NCI-H774 (cell line): Measurements from ENCODE around the gene KIDINS220.
"Not testable (repeated sequence)": the region's sequence is repeated elsewhere in the genome, so short reads cannot be mapped to it uniquely, and the experiment has no call there.

Experiments
- DNase-seq: peaks from one replicate; lab custom pipeline; 2025; lab: John Stamatoyannopoulos, UW

KIDINS220 gene

DNA sequence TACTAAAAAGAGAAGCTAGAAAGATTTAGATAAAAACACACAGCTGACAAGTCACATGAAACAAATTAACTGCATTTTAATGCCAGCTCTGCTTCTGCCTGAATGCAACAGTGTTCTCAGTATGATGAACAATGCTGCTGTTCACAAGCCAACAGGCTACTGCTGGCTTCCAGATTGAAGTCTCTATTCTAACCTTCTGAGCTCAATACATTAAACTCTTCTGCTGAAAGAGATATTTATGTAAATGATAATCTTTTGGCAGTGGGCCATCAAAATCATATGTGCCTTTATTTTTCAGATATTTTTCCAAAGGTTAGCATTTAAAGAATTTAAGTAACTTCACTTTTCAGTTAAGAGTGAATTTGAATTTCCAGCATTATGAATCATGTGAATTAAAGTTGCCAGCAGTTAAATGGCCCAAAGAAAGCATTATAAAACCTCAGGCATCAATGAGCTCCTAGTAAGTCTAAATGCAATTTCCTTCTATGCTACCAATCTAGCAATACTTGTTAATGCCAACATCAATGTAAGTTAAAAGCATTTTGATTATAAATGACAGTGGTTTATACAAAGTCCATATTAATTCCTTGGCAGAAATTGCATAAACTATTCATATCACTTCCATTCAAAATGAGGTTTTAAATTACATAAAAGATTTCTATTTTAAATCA is 83.2 kb downstream of the KIDINS220 start:
- DNase-seq, result no peak

DNA sequence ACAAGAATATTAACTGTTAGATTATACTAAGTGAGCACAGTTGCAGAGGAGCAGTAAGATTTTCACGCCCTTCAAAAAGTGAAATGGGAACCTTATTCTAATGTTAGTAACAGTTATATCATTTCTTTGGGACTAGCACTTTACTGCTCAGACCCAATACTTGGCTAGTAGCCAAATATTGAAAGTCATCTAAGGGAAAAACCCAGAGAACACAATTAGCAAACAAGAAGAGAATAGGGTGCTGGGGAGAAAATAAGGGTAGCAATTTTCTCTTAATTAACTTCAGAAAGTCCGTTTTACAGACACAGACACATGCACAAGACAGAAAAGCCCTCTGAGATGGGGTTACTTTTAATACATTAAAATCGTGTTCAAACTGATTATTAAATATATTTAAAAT is 83.8 kb downstream of the KIDINS220 start:
- no peak for DNase-seq

DNA sequence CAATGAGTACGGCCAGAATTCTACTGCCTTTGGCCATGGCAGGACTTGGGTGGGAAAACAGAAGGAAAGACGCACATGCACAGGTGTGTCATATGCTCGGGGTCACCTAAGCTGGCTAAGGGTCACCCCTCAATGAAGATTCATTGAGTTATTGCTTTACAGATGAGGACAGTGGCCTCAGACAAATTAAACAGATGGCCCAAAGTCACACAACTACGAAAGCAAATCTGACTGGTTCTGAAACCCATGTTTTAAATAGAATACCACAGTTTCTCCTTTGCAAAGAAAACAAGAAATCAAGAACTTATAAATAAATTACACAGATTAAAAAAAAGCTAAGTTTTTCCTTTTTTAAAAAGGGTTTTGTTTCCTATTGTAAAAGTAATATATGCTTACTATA is 85.0 kb downstream of the KIDINS220 start:
- no peak for DNase-seq

DNA sequence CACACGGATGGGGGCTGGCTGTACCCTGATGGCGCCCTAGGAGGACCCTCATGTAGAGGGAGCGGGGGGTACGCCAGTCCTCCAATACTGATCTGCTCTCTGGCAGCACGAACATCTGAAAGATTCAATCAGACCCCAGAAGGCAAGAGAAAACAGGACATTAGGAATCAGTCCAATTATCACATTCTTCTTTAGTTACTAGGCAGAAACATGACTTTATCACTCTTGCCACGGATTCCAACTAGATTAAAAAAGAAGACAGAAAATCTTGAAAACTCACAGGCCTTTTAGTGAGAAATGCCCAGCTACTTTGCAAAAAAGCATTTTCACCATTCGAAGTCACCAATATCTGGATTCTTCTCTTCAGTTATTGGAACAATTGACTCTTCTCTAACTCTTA is 87.2 kb downstream of the KIDINS220 start:
- no peak for DNase-seq

DNA sequence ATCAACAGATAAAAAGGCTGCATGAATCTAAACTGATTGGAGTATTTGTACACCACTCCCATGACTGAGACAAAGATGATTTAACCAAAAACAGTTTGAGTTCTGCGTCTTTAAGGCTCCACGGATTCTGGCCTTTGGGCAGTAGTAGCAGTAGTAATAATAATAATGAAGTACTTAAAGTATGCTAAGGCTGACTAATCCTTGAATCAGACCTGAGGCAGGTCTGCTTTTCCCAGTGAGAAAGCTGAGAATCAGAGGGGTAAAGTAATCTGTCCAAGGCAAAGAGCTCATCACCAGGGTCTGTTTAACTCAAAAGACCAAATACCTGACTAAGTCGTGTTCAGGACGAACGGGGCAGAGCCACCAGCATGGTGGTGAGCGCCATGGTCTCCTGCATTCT is 94.2 kb downstream of the KIDINS220 start:
- DNase-seq, result no peak

DNA sequence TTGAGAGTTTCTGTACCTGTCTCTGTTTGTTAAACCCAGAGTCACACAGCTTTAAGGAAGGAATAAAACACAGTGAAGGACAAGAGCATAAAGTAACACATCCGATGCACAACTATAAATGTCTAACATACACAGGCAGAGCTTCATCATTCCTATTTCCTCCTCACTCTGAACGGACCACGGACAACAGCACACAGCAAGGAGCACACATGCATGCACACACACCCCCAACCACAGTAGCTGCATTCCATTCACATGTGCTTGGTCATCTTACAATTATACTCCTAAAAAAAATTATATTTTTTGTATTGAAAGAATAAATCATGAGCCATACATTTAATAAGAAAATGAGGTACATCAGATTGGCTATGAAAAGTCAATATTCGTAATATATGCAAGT is 97.3 kb downstream of the KIDINS220 start:
- no peak for DNase-seq

DNA sequence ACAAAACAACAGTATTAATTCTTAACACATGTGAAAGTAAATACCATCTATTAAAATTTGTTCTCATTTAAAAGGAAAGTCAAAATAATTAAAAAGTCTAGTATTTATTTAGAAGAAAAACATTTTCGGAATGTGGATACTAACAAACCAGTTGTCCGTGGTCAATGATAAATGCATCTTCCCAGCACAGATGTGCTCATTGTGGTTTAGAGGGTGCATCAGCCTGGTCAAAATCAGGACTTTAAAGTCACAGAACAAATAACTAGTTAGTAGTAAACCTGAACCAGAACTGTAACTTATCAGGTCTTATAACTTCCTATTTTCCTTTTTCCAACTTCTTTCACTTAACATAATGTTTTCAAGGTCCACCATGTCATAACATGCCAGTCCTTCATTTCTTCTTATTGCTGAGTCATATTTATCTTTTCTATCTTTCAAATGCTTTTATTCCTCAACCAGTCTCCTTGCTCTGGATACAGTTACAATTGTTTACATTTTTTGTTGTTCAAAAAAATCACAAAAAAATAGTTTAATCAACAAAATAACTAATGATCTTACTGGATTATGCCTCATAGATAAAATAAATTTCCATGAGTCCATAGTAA is 99.7 kb downstream of the KIDINS220 start:
- DNase-seq, result no peak

DNA sequence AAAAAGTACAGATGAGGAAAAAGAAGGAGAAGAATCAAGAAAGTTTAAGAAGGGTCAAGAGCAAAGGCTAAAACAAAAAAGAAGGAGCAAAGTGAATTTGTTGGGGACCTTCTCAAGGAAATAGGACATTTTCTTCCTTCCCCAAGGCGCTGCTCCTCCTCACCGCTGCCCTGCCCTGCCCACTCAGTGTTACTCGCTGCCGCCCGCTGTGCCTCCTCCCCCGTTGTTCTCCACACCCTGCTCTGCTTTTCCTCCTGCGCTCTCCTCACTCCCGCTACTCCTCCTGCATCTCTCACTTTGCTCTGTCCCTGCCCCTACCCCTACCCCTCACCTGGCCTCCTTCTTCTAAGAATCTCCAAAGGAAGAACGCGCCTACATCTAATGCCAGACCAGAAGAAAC is 104.8 kb downstream of the KIDINS220 start:
- DNase-seq, result no peak

DNA sequence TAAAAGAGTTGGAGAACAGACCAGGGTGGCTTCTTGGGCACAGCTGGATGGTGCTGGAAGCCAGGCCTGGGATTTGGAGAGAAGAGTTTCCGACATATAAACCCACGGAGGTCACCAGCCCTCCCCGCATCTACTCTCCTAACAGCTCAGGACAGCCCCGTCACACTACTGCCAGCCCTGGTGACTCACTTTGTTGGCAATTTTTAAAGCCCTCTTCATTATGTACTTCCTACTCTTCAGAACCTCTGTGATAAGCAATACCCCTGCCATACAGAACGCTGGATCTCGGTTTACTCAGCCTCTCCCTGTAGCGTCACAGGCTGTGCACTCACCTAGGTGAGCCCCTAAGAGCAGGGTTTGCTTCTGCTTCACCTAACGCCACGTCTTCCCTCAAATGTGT is 107.5 kb downstream of the KIDINS220 start:
- DNase-seq, result no peak

DNA sequence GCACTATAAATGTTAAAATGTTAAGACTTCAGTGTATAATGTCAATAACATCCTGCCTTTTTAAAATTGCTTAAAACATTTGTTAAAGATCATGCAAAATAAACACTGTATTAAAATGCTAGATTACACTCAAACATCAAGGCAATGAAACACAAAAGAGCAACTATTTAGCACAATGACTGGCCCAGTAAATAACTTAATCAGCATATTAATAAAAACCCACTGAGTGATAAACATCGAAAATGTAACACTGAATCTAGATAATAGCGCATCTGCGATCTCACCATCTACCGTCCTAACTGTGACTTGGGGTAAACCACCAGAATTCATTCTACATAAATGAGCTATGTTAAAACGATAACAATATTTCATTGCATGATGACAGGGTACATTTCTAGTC is 108.3 kb downstream of the KIDINS220 start:
- DNase-seq, result not testable (repeated sequence)

DNA sequence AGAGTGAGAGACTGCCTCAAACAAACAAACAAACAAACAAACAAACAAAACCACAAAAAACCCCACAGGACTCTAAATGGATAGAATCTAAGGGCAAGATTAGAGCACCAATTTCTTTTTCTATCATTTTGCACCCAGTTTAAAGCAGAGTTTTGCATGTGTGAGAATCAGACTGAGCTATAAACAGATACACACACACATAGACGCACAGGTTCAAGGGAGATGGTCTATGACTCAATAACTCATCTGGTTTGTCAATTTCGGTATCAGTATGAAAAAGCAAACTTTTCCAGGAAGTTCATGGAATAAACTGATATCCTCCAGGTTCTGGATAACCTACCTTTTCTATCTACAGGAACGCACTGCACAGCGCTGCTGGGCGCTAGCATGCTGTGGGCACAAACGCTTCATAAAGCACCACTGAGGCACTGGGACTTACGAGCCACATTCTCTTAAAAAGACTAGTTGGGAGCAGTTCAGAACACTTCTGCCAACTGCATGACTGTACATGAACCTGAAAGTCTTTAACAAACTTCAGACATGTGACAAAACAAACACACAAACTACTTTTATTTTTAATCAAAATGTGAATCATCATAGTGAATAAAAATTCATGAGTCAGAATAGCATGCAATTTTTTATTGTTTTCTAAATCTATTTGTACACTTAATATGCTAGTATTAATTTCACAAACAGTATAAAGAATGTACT is 109.0 kb downstream of the KIDINS220 start:
- no peak for DNase-seq

DNA sequence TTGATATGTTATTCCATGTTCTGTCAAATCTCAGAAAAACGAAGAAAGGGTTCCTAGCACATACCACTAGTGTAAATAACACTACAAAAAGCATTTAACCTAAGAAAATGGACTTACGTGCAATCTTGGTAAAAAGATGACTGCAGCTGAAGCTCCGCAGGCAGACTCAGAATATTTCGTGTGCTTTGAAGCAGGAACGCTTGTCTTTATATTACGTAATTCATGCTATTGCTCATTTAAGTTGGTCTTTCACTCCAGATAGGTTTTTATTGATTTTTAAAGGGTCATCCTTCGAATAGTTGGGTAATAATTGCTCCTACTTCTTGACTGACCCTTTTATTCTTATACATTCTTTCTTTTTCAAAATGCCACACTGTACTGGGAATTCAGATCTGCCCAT is 111.6 kb downstream of the KIDINS220 start:
- no peak for DNase-seq

DNA sequence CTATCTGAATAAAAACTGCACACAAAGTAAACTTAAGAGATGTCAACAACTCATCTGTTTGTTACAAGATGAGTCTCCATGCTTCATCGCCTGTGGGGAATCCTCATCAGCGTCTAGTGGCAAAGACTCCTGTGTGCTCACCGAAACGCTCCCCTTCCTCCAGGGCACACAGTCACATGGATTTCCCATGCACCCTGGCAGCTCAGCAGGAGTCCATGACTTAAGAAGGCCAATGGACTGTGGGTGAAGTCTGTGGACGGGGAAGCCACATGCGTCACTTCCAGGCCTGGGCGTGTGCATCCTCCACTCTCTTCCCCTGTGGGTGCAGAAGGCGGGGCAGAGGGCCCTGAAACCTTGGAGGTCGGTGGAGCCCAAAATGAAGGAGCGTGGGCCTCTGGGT is 114.4 kb downstream of the KIDINS220 start:
- DNase-seq, result no peak

DNA sequence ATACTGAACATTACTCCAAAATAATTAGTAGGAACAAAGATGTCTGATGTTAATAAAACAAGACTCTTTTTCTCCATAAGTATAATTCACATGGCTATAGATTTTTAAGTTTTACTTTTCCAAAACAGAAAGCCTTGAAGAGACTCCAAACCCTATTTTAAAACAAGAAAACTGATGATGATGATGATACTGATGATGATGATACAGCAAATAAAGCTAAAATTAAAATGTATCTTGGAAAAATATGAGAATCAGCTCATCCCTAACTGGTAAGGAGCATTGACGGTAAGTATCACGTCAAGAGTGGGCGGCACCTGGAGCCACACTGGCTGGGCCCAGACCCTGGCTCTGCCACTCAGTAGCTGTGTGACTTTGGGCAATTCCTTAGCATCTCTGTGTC is 116.0 kb downstream of the KIDINS220 start:
- no peak for DNase-seq

DNA sequence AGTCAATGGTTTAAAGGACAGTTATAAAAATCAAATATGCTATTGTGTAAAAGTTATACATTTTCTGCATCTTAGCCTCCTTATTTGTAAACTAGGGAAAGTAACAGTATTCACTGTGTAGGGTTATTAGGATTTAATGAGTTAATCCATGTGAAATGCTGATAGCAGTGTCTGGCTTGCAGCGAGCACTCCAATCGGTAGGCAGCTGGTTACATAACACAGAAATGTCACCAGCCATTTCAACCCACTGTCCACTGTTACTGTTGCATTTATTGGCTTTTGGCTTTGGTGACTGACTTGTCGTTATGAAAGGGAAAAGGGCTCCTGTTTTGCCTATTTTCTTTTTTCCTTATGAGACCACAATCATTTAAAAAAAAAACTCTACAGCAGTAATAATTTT is 116.7 kb downstream of the KIDINS220 start:
- no peak for DNase-seq

DNA sequence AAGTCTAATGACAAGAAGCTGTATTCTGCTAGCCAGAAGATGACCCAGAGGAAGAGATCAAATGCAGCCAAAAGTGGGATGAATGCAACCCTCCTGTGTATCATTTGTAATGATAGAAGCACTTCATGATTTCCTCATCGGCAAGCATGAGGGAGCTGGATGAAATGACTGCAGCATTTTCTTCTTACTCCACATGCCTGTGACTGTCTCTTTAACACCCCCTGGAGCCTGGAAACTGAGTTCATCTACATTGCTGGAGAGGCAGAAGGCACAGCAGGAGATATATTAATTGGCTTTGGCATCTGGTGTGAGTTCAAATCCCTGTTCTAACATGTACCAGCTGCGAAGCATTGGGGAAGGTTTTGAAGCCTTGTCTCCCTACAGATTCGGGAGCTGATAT is 117.9 kb downstream of the KIDINS220 start:
- no peak for DNase-seq

DNA sequence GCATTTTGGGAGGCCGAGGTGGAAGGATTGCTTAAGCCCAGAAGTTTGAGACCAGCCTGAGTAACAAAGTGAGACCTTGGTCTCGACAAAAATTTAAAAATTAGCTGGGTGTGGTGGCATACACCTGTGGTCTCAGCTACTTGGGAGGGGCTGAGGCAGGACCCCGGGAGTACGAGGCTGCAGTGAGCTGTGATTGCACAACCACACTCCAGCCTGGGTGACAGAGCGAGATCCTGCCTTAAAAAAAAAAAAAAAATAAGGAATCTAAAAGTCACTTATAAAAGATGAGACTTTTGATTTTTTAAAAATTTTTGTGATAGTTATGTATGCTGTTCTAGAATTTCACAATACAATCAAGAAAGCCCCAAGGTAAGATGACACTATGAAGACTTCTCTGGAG is 122.4 kb downstream of the KIDINS220 start:
- no peak for DNase-seq

DNA sequence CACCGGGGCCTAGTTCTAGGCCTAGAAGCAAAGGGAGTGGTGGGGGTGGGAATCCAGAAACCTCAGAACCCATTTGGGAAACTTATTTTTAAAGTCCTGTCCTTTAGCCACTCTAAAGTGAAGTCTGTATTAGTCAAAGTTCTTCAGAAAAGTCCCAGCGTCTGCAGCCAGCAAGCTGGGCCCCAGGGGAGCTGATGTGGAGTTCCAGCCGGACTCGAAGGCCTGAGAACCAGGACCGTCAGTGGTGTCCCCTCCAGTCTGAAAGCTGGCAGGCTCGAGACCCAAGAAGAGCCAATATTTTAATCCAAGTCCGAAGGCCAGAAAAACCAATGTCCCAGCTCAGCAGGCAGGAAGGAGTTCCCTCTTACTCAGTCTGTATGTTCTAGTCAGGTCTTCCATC is 123.1 kb downstream of the KIDINS220 start:
- no peak for DNase-seq

DNA sequence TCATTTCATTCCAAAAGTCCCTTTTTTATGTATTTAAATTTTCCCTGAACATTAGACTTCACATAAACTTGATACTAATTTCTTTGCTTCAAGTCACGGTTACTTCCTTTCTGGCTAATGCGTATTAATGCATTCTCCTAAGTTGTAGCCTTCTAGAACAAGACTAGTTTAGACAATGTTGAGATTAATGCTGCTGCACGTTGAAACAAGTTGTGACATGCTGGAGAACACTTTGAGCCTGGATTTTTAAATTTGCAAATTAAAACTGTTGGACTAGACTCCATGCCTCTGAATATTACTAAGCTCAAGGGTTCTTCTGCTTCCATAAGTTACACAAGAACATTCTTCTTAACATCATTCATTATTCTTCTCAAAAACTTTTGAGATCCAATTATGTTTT is 126.5 kb downstream of the KIDINS220 start:
- DNase-seq, result no peak

DNA sequence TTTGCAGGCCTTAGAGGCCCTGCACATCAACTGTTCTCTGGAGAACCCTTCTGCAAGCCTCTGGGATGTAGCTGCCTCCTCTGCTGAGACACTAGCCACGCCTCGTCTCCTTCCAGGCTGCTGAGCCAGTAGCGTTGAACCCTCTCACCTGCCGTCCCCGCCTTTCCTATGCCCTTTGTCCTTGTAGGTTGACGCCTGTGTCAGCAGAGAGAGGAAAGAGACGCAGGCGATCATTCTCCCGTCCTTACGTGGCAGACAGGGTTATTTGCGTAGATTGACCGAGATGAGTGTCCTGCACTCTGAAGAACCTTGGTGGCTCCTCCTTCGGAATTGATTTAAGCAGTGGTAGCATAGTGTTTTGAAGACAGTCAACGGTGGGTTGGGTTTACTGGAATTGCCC is 127.8 kb downstream of the KIDINS220 start:
- DNase-seq, result no peak

DNA sequence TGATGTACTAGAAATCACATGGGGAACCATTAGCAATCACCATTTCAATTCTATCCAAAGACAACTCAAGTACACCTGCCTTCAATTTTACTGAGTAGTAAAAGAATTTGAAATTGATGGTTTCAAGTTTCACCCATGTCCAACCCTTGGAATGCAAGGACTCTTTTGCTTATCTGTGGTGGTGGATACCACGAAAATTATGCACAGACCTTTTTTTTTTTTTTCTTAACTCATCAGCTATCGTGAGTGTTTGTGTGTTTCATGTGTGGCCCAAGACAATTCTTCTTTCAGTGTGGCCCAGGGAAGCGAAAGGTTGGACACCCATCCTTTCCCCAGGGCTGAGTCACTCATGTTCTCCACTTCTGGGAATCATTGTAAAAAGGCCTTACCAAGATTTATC is 132.5 kb downstream of the KIDINS220 start:
- DNase-seq, result no peak

DNA sequence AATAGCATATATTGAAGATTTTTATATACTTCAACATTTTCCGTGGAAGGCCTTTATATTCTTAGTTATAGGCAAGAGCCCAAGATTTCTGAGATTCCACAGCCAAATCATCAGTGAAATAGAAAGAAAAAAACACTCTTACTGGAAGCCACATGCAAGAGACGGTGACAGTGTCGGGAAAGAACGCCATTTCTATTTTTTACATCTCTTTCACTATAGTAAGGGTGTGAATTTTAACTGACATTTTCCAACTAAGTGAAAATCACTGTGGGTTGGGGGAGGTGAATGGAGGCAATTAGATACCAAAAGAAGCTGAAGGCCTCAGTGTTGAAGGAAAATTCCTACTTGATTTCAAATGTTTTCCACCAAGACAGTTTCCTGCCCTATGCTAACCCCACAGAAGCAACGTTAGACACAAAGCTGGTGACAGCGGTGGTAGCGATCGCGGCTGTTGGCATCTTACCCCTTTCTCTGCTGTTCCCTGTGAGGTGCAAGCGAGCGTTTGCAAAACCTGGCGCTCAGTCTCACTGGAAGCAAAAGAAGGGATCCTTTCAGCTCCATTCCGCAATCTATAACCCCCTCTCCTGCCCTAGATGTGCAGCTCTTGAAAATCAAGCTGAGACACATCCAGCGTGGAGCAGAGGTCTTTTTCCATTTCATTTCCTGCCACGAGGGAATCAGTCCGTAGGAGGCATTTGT is 135.6 kb downstream of the KIDINS220 start:
- DNase-seq, result no peak

DNA sequence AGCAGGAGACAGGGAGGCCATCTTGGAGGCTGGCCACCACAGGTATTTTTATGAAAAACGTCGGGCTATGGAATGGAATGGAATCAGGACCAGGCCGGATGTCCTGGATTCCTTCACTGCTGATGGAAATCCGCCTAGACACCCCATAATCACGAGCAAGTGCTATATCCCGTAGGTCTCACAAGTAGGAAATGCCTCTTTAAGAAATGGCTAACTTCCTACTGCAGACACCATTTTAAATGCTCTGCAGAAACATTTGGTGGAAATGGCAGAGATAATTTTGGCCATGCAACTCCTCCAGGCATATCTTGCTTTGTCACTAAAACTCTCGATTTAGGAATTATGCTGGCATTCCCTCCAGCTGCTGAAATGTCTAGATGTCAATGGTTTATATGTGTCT is 137.6 kb downstream of the KIDINS220 start:
- no peak for DNase-seq
